HG02642 (cell line): ENCODE measurements around the gene TCF20.

Experiments used
- ATAC-seq: cut with Tn5 transposase; IDR thresholded peaks from one replicate; pipeline ENCODE4 v1.9.1; 2021; ENCODE audit warnings: mild to moderate bottlenecking; ENCODE audit not compliant: unreplicated experiment, poor library complexity

Gene TCF20

DNA sequence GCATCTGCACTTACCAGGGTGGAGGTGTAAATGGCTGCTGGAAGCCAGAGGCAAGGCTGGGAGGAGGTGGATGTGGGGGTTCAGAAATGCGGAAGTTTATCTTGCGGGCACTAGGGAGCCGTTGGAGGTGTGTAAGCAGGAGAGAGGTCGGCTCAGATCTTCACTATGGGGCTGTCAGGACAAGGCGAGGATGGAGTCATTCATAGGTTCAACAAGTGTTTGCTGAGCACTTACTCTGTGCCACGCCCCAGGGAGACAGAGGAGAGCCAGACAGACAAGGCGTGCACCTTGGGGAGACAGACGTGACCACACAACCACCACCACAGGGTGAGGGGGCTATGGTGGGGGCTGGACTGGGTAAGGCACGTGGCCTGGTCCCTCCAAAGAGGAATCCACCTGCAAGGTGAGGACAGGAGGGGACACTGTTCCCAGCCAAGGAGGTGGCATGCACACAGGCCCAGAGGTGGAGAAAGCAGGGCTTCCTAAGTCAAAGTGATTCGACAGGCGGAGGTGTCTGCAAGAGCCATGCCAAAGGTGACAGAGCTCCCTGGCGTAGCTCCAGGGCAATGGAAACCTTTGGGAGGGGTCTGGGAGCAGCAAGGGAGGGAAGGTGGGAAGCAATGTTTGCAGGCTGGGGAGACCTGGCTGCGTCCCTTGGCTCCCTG lies 30.8 kb upstream of the TCF20 start:
- ATAC-seq, result no peak

DNA sequence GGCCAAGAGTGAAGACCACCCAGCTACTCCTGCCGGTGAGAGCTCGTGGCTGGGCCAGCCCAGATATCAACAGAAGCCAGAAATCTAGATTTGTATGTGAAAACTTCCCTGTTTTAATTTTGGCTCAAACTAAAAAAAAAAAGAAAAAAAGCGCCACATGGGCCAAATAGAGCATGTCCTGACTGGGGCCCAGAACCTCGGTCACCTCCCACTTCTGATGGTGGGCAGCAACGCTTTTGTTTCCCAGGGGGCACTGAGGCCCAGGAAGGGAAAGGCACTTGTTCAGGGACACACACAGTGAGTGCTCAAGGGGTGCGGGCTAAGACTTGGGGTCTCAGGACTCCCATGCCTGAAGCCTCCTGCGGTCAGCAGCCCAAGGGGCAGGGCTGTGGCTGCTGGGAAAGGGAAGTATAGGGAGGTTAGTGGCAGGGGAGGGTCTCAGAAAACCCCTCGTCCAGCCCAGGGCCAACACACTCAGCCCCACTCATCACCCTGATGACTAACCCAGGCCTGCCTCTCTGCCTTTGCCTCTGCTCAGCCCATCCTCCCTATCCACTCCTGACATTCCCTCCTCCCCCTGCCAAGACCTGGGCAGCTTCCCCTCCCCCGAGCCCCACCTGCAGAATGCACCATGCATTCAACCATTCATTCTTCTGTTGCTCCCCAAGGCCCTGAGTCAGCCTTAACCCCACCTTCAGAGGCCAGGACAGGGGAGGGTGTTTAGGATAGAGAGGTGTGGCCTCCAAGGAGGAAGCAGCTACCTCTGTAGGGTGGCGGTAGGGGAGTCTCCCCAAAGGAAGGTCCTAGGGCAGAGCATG lies 30.0 kb upstream of the TCF20 start:
- ATAC-seq, result peak; percentile 48

DNA sequence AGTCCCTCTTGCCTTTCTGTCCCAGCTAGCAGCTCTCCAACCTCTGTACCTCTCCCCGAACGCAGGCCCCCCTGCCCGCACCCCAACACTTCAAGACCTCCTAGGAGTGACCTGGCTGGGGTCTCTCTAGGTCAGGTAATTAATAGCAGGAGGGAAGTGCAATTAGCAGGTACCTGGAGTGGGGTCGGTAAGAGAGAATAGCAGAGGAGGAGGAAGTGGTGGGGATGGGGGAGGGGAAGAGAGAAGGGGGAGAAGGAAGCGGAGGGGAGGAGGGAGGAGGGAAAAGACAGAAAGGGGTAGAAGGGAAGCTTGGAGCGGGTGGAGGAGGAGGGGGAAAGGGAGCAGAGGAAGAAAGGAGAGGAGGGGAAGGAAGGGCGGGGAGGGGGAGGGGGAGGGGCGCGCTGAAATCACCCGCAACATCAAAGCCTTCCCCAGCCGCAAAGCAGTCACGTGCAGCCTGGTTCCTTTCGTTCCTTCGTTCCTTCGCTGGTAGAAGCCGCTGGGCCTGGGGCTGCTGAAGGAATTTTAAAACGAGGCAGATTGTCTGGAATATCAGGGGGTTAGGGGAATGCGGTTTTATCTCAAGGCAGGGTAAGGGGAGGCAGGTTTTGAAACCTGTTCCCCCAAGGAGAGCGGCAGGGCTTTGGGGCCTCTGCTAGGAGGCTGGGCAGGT lies 29.3 kb upstream of the TCF20 start:
- no peak for ATAC-seq

DNA sequence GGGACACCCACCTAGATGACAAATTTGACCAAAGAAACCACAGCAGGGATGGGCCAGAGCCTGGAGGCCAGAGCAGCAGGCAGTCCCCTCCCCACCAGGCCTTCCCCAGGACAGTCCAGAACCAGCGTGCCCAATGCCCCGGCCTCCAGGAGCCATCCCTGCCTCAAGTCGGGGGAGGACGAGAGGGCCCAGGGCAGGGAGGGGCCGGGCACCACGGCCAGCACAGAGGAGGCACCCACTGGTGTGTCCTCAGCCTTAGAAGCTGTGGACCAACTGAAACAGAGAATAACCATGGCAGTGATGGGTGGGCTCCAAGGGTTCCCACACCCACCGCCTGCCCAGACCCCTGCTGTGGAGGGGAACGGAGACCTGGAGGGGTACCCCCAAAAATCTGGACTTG lies 28.3 kb upstream of the TCF20 start:
- no peak for ATAC-seq

DNA sequence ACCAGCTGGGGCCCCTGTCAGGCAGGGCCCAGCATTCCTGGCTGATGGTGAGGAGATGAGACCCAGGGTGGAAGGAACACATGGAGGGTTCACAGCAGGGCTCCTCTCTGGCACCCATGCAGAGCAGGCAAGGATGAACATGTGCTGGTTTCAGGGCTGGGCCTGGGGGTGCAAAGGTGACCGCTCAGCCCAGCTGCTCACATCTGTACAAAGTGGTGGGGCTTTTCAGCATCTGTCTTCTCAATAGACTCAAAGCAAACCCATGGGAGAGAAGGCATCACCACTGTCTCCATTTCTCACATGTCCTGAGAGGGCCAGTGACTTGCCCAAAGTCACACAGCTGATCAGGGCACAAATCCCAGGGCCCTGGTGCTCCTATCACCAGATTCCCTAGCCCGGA lies 27.3 kb upstream of the TCF20 start:
- ATAC-seq, result no peak

DNA sequence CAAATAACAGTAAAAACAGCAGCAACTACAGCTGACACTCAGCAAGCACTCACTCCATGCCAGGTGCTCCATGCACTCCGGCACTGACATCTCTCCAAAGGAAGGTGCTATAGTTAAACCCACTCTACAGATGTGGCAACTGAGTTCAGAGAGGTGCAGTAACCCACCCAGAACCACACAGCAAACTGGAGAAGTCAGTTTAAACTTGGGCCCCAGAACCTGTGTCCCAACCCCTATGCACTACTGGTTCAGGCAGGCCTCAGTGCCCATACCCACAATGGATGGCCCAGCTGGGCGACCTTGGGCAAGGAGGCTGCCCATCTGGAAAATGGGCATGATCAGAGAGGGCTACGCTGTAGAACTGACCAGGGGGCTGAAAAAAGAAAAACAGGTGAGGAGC lies 26.4 kb upstream of the TCF20 start:
- no peak for ATAC-seq

DNA sequence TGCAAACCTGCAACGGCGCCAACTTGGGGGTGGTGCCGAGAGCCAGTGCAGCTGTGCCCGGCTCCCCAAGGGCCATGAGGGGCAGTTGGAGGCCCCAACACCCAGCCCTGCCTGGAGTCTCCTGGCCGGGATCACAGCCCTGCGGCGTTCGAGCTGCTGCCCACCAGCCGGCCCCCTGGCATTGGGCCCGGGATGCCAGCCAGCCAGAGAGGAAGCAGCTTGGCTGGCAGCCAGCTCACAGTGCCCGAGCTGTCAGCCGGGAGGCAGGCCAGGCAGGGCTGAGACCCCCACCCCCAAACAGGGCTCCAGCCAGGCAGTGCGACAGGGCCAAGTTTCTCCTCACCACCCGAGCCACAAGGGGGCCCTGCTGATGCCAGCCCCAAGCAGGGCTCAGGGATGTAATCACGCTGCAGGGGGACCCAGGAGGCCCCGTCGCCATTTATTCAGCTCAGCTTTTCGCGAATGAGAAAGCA lies 26.0 kb upstream of the TCF20 start:
- no peak for ATAC-seq

DNA sequence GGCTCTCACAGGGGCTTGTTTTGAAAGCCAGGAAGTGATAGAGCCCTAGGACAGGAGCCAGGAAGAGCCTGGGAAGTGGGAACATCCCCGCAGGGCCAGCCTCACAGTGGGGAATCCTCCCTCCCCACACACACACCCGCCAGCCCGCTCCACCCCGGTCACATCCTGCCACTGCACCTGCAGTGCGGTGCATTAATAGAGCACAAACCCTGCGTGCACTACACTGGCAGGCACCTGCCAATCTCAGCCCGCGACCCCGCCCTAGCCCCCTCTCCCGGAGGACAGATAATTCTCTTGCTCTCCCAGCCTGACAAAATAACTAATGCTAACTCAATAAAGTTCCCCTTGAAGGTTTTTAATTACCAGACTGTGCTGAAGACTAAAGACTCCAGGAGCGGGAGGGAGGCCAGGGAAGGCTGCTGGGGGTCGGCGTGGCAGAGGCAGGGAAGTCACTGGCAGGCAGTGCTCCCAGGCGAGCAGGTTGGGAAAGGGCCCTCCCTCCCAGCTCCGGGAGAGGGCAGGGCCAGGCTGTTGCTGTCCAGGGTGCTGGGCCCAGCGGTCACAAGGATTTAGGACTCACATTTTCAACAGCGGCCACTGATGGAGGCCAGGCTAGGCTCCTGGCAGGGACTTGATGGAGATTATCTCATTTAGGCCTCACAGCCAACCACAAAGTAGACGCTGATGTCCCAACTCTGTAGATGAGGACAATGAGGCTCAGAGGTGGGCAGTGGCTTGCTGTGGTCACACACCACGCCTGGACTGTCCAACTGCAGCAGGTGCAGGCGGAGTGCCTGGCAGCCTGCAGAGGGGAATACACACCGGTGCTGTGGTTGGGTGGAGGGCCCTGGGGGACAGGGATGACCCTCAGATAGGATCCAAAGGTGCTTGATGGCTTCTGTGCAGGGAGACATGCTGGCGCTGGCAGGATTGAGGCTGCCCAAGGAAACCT lies 23.9 kb upstream of the TCF20 start:
- no peak for ATAC-seq

DNA sequence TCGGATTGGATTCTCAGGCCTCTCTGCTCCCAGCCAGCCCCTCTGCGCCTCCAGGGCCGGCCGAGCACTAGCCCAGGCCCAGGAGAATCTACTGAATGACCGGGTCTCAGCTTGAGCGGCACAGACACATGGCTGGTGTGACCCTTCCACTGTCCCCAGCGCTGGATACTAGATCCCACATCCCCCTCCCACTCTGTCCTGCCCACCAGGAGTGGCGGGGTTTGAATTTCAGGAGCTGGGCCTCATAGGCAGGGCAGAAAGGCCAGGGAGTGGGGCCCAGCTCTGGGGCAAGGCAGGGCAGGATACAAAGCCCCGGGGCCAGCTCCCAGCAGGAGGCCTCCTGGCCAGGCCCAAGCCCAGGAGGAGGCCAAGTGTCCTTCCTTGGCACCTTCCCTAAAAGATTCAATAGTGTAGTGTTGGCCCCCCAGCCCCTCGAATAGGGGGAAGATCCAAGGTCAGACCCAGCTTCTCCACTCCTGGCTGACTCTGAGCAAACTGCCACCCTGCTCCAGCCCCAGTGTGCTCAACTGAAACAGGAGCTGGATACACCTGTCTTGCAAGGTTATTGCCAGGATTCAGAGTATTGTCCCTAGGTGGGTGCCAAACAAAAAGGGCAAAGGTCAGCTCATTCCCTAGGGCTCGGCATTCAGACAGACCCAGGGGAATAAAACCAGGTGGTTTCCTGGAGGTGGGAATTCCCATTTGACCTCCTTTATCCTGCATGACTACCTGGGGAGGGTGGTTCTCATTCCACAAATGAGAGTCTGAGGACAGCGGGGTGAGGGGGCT lies 22.5 kb upstream of the TCF20 start:
- ATAC-seq, result no peak

DNA sequence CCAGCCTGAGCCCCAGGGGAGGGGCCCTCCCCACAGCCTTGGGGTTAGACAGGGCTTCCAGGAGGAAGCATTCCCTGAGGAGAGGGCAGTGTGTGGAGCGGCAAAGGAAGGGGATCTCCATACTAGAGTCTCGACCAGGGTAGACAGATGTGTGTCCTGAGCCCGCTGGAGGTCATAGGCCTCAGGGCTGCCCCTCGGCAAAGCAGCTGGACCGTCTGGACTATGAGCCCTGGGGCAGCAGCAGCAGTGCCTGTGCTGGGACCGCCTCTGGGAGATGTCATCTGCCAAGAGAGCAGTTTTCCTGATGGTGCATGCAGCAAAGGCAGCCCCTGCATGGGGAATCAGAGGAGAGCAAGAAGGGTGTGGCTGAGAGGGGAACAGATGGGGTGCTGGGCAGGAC lies 20.8 kb upstream of the TCF20 start:
- no peak for ATAC-seq

DNA sequence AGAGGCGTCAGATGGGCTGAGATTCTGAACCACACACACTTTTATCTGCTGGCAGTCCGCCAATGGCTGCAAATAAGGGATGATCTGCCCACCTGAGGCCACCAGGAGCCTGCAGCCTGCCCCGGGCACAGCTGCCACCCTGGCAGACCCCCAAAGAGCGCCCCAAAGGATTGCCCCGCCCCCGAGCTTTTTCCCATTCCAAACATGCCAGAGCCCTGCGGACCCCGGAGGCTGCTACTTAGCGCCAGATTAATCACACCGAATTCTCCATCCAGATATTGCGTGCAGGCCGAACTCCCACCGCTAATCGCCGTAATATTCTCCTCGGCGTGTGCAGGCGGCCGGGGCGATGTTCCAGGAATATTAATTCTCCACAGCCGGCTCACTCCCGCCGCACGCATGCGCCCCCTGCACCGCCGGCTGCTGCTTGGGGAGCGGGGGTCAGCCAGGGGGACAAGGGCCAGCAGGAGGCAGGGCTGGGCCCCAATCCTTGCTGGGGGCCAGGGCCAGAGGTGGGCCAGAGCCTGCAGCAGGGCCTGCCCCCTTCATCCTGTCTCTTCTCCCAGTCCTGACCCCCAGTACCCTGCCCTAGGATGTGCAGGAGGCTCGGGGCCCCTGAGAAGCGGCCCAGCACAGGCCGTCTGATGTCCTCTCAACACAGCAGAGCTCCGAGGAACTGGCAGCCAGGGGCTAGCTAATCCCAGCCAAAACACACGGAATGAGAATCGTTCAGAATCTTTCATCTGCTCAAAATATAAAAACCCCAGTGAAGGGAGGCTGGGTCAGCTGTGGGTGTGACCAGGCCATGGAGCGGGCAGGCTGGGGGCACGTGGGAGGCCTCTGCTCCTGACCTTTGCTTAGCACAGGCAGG lies 19.5 kb upstream of the TCF20 start:
- ATAC-seq, result no peak

DNA sequence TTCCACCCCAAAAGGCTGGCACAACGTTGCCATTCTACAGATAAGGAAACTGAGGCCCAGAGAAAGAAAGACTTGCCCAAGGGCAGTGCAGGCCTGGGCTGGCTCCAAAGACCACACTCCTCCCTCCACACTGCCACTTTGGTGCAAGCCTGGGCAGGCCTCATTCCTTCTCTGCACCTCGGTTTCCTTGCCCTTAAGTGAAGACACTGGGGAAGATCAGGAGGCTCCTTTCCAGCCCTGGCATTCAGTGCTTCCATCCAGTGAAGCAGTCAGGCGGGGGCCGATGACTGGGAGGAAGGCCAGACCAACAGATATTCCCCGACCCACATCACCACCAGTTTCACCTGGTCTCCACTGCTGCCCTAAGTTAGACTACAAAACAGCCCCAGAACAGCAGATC lies 18.3 kb upstream of the TCF20 start:
- ATAC-seq, result no peak

DNA sequence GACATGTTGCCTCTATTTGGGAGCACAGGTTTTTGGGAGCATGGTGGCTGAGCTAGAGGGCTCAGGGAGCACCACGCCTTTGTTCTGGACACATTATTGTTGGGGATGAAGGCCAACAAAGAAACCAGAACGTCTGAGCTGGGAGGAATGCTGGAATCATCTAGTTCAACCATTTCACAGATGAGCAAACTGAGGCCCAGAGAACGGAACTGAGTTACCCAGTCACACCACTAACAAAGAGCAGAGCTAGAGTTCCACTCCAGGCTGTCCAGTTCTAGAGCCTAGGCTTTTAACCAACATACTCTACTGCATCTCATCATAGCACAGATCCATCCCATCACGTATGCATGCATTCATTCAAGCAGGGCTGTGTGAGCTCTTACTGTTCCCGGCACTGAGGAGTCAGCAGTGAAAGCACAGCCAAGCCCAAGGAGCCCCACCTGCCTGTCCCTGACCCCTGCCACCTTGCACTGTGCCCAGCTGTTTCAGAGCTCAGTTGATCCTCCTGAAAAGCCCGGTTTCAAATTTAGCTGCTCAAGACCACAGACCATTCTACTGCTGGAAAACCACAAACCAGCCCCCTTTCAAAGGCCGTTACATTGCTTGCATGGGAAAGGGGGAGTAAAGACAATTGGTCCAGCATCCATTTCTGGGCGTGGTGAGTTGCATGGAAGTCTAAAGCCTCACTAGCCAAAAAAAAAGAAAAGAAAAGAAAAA lies 16.9 kb upstream of the TCF20 start:
- no peak for ATAC-seq

DNA sequence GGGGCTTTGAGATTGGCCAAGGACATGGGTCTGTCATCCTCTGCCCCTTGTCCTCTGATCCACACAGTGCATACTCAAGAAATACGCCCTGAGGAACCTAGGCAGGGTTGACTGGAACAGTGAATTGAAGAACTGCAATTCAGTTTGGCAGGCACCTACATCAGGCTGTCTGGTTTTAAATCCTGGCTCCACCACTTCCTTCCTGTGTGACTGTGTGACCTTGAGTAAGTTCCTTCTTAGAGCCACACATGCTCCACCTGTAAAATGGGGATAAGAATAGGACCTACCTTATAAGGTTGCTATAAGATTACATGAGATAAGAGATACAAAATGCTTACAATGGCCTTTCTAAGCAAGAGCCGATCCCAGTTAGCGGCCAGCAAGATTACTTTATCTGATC lies 15.8 kb upstream of the TCF20 start:
- no peak for ATAC-seq

DNA sequence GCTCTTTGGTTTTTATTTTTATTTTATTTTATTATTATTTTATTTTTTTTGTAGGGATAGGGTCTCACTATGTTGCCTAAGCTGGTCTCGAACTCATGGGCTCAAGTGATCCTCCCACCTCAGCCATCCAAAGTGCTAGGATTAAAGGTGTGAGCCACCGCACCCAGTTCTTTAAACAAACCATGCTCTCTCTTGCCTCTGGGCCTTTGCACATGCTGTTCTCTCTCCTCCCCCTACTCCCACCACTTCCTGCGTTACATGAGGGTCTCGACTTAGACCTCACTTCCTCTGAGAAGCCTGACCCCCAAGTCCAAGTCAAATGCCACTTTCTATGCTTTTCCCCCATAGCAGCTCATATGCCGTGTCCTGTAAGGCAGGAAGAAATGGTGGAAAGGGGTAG lies 15.2 kb upstream of the TCF20 start:
- no peak for ATAC-seq

DNA sequence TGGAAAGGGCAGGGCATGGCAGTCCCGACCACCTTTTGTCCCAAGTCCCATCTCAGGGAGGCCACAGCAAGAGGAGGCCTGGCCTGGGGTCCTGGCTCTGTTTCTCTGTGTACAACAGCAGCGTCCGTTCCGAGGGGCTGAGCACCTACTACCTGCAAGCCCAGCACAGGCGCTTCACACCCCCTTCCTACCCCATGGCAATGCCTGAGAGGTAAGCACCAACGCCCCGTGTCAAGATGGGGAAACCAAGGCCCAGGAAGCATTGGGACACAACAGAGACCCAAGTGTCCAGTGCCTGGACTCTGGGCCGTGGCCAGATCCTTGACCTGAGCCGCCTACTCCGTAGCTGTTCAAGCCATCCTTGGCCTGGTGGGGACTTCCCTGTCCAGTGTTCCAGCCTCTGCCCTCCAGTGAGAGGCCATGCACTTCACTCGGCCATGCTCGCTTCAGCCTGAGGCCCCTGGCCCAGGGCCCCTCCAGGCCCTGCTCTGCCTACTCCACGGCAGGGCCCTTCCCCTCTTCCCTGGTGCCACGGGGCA lies 14.3 kb upstream of the TCF20 start:
- no peak for ATAC-seq

DNA sequence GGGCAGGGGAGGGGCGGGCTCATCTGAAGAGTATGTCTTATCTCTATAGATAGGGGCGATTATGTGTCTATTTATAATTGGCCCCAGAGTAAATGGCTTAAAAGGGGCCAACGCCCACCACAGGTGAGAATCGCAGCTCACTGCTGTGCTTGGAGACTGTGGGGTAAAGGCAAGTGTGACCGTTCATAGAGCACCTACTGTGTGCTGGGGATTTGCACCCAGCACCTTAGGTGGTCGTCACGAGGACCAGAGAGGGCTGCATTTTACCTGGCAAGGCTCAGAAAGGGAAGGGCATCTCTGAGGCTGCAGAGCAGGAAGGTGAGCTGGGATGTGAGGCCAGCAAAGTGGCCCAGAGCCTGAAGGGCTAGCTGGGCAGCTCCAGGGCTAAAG lies 13.7 kb upstream of the TCF20 start:
- no peak for ATAC-seq
